ENCODE data around the gene PCDHGB4.
"Not testable (repeated sequence)": the region's sequence is repeated elsewhere in the genome, so short reads cannot be mapped to it uniquely, and the experiment has no call there.

PCDHGB4 gene

GRCh38 chr5:141387557-141388311, at the start of gene PCDHGB4:
TSS of gene PCDHGB4 (plus strand) at chr5:141387698. CDS start at chr5:141387885, 187 bp downstream.
- DNase-seq (ENCODE audit: low read depth) = not testable (repeated sequence)

- DNase-seq (ENCODE audit: low read depth) = no peak
These were observed 48.8 kb upstream of the PCDHGB4 start, which contains the start of gene PCDHGA2 for GRCh38 chr5:141338538-141339306. TSS of gene PCDHGA2 (plus strand) at chr5:141338760.

- DNase-seq (ENCODE audit: low read depth) = not testable (repeated sequence)
These were observed 46.6 kb upstream of the PCDHGB4 start for GRCh38 chr5:141340781-141341354.

- DNase-seq (ENCODE audit: low read depth) = no peak
These were observed 44.7 kb upstream of the PCDHGB4 start for GRCh38 chr5:141342773-141343172.

GRCh38 chr5:141343242-141343952, 44.1 kb upstream of the PCDHGB4 start, which contains the start of gene PCDHGA3:
TSS of gene PCDHGA3 (plus strand) at chr5:141343829. CDS start at chr5:141344034, 205 bp downstream.
- no peak for DNase-seq (ENCODE audit: low read depth)

GRCh38 chr5:141343953-141344463, 43.5 kb upstream of the PCDHGB4 start:
- DNase-seq (ENCODE audit: low read depth) = no peak

- no peak for DNase-seq (ENCODE audit: low read depth)
These were observed 42.2 kb upstream of the PCDHGB4 start for GRCh38 chr5:141345327-141345726.

- not testable (repeated sequence) for DNase-seq (ENCODE audit: low read depth)
These were observed 41.5 kb upstream of the PCDHGB4 start for GRCh38 chr5:141346017-141346416.

- no peak for DNase-seq (ENCODE audit: low read depth)
These were observed 37.4 kb upstream of the PCDHGB4 start, which contains the start of gene PCDHGB1 for GRCh38 chr5:141349917-141350619. TSS of gene PCDHGB1 (plus strand) at chr5:141350099. CDS start at chr5:141350261, 162 bp downstream.

GRCh38 chr5:141351591-141351990, 35.9 kb upstream of the PCDHGB4 start:
- no peak for DNase-seq (ENCODE audit: low read depth)

GRCh38 chr5:141354900-141355469, 32.5 kb upstream of the PCDHGB4 start, which contains the start of gene PCDHGA4:
TSS of gene PCDHGA4 (plus strand) at chr5:141355021. CDS start at chr5:141355108, 87 bp downstream.
- DNase-seq (ENCODE audit: low read depth) = no peak

GRCh38 chr5:141355641-141356040, 31.9 kb upstream of the PCDHGB4 start:
- DNase-seq (ENCODE audit: low read depth) = no peak

- DNase-seq (ENCODE audit: low read depth) = no peak
These were observed 31.4 kb upstream of the PCDHGB4 start for GRCh38 chr5:141356133-141356532.

- DNase-seq (ENCODE audit: low read depth) = no peak
These were observed 30.5 kb upstream of the PCDHGB4 start for GRCh38 chr5:141356950-141357349.

GRCh38 chr5:141359790-141360426, 27.6 kb upstream of the PCDHGB4 start, which contains the start of gene PCDHGB2:
TSS of gene PCDHGB2 (plus strand) at chr5:141359994. CDS start at chr5:141360136, 142 bp downstream.
- no peak for DNase-seq (ENCODE audit: low read depth)

GRCh38 chr5:141360685-141361084, 26.8 kb upstream of the PCDHGB4 start:
- no peak for DNase-seq (ENCODE audit: low read depth)

- no peak for DNase-seq (ENCODE audit: low read depth)
These were observed 24.8 kb upstream of the PCDHGB4 start for GRCh38 chr5:141362719-141363118.

- DNase-seq (ENCODE audit: low read depth) = no peak
These were observed 23.4 kb upstream of the PCDHGB4 start, which contains the start of gene PCDHGA5 for GRCh38 chr5:141363952-141364660. TSS of gene PCDHGA5 (plus strand) at chr5:141364162. CDS start at chr5:141364331, 169 bp downstream.

Measured in stimulated activated CD8-positive, alpha-beta memory T cell treated with anti-CD3 and anti-CD28 coated beads, Interleukin-15, amount 100 ng/mL, for 24 hours (primary cell).